ENCODE data around the gene ANK3.

Gene ANK3

GRCh38 chr10:60389413-60390025 lies at the start of gene ANK3:
ANK3 (minus strand) TSS chr10:60389875; CDS start chr10:60389538, 337 bp downstream.
- DNase-seq (ENCODE audit: low read depth): no peak

DNA sequence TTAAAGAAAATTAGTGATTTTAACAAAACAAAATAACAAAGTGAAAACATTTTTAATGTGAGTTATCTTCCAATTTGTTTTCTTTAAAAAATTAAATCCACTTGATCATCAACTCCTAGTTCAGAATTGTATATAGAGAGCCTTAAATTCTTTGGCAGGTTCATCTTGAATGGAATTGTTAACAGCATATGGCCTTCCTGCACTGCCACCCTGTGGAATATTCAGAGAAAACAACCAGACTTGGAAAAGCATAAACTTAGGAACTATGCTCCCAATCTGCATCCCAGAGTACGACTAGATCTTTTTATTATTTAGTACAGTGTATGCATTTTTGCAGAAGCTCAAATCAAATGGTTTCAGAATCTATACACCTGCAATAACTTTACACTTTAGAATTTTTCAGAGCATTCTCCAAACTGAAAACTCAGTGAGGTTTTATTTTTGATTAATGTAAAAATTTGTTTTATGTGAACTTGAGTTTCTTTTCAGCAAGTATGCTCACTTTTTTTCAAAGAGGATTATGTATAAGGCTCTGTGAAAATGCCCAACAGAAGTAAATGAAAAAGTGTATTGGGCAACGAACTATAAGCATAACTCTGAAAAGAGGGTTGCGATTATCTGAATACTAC lies 44.9 kb upstream of the ANK3 start:
- no peak for DNase-seq (ENCODE audit: low read depth)

- DNase-seq (ENCODE audit: low read depth): peak; percentile 75
Measured at GRCh38 chr10:60433684-60434083, 44.0 kb upstream of the ANK3 start.

- DNase-seq (ENCODE audit: low read depth): no peak
Measured at GRCh38 chr10:60430836-60431597, 41.3 kb upstream of the ANK3 start.

DNA sequence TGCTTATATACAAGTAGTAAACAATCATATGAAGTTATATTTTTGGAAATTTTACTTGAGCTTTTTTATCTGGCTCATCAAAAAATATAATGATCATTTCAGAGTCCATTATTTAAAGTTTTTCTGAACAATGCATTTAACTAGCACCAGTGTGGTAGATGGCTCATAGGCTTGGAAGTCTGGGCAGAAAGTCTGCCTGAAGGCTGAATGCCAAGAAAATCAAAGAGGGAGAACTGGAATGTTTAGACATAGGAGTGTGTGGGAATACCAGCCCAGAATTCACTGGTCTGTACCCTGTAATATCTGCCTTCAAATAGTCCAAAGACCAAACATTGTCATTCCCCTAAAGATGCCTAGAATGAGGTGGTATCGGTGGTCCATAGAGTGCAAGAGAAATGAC lies 40.3 kb upstream of the ANK3 start:
- peak; percentile 85 for DNase-seq (ENCODE audit: low read depth)

- no peak for DNase-seq (ENCODE audit: low read depth)
Measured at GRCh38 chr10:60429084-60429849, 39.6 kb upstream of the ANK3 start.

- DNase-seq (ENCODE audit: low read depth): no peak
Measured at GRCh38 chr10:60428387-60428737, 38.7 kb upstream of the ANK3 start.

GRCh38 chr10:60427709-60428386 lies 38.2 kb upstream of the ANK3 start:
- DNase-seq (ENCODE audit: low read depth): no peak

GRCh38 chr10:60427148-60427547 lies 37.5 kb upstream of the ANK3 start:
- DNase-seq (ENCODE audit: low read depth): no peak

DNA sequence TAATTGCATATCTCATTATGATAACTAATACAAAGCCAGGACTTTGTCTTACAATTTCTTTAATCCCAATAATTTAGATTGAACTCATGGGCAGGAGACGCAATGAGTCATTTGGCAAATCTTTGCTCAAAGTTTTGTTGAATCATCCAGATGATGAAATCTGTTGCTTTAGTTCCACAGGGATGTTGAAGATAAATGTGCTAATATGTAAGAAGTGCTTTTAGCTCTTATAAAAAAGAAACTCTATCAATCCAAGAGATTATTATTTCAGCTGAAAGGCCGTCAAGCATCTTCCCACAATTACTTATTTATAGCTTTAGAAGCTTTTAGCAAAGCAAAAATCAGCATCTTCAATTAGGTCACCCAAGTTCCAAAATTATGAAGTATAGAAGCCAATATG lies 36.8 kb upstream of the ANK3 start:
- peak; percentile 85 for DNase-seq (ENCODE audit: low read depth)

DNA sequence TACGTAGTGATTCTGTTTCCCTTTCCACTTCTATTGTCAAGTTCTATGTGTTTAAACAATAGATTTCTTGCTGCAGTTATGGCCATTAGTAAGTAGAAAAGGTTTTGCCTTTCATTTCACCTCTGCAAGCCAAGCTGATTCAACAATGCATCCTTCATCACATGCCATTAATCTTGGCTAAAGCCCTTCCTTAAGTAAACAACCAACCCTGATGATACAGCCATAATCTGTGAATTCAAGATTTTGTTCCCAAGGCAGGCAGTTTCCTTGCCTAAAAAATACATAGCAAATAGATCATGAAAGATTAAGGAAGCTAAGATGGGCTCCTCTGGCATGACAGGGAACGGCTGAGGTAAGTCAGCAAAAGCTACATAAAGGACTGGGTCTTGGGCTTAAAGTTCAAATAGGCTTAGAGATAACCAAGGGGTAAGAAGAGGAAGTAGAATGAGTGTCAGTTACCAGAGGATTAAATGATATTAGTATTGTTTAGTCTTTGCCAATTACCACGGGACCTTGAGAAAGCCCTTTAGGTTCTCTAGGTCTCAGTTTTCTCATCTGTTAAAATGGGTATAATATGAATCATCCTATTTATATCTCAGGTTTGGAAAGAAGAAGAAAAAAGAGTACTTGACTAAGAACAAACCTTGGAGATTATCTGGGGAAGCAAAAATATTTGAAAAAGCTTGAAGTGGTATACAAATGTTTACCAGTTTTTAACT lies 35.9 kb upstream of the ANK3 start:
- DNase-seq (ENCODE audit: low read depth): no peak

DNA sequence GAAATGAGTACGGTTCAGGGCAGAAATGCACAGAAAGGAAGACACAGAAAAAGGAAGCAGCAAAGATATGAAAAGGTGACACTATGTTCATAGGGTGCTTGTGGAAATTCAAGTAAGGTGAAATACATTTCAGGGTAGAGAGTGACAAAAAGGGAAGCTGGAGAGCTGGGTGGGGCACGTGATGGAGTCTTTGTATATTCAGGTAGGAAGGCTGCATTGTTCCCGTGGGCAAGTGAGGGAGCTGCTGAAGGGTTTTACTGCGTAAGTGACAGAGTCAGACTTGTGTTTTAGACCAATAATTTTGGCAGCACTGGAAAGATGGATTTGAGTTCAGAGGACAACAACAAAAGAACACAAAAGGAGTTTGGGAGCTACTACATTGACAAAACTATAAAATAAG lies 35.3 kb upstream of the ANK3 start:
- no peak for DNase-seq (ENCODE audit: low read depth)

DNA sequence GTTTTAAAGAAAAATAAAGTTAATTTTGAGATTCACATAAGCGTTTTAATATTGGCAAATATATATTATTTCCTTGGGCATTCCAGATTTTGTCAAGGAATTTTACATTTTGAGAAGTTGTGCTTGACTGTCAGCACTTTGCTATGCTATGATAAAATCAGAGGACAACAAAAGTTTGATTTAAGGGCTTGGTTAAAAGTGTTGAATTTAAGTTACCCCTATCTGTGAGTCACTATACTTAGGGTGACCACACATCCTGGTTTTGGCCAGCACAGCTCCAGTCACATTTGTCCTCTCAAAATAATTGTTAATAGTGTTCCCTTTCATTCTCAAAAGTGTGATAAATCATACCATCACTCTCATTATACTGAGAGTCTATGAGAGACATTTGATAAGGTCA lies 34.2 kb upstream of the ANK3 start:
- no peak for DNase-seq (ENCODE audit: low read depth)

DNA sequence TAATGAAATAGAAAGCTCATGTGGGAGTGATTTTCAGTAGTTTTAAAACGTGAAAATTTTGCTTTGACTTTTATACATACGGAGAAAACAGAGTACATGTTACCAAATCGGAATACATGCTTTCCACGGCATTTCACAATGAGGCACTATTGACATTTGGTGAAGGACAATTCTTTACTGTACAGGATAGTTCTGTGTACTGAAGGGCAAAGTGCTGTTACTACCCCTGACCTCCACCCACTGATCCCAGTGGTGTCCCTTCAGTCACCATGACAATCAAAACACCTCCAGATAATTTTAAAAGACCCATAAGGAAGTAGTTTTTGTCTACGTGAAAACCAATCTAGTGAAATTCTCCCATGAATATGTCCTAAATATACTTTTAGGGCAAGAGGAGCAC lies 33.1 kb upstream of the ANK3 start:
- no peak for DNase-seq (ENCODE audit: low read depth)

DNA sequence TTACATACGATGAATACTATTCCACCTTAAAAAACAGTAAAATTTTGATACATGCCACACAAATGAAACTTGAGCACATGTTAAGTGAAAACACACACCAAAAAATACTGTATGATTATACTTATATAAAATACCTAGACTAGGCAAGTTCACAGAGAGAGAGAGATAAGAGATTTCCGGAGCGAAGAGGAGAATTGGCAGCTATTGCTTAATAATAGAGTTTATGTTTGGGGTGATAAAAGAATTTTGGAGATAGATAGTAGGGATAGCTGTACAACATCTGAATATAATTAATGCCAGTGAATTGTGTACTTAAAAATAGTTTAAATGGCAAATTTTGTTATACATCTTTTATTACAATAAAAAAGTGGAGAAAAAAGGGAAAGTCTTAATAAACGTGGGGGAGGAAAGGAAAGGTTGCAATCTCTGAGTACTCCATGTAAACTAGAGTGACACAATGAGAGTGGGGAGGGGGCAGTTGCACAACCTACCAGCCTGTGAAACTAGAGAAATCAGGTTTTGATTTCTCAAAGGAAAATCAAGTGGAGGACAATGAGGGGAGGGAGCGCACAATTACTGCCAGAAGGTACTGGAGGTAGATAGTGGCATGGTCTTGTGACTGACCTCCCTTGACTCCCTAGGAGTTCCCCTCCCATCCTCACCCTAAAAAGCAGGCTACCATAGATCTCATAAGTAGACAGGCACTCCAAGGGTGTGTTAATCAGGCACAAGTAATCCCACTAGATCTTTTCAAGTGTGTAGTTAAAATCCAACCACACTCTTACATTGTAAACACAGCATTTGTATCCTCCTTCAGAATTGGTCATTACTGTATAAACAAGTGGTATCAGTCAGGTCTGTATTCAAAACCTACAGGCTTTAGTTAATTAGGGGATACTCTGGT lies 31.6 kb upstream of the ANK3 start:
- no peak for DNase-seq (ENCODE audit: low read depth)

DNA sequence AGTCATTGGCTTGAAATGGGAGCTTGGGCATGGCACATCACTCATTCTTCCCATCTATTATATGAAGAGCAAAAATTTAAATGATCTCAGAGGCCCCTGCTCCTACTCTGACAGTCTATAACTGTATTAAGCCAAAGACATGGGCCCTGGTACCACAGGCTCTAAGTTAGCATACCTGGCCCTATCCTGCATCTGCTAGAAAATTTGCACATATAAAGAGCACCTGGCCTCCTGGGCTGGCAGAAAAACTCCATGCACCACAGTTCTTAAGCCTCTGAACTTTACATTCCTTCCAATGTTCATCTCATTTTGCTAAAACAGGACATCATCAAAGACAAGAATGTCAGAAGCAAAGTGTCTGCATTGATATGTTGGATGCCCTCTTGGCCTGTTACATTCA lies 29.6 kb upstream of the ANK3 start:
- DNase-seq (ENCODE audit: low read depth): no peak

GRCh38 chr10:60417901-60418300 lies 28.2 kb upstream of the ANK3 start:
- no peak for DNase-seq (ENCODE audit: low read depth)

DNA sequence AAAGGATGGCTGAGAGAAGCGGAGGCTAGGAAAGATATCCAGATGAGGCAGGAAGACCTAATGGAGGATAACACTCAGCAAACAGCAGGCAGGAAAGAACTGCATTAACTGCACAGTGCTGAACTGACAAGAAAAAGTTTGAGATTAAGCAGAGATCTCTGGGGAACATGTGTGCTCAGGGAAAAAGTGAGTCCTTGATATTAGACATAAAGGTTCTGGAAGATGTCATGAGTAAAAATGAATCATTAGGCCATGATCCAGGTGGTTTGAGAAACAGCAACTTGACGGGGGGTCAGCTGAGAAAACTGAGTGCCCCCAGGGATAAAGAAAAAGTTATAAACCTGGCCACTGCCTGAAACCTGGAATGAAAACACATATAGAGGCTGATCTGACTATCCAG lies 27.3 kb upstream of the ANK3 start:
- DNase-seq (ENCODE audit: low read depth): no peak

DNA sequence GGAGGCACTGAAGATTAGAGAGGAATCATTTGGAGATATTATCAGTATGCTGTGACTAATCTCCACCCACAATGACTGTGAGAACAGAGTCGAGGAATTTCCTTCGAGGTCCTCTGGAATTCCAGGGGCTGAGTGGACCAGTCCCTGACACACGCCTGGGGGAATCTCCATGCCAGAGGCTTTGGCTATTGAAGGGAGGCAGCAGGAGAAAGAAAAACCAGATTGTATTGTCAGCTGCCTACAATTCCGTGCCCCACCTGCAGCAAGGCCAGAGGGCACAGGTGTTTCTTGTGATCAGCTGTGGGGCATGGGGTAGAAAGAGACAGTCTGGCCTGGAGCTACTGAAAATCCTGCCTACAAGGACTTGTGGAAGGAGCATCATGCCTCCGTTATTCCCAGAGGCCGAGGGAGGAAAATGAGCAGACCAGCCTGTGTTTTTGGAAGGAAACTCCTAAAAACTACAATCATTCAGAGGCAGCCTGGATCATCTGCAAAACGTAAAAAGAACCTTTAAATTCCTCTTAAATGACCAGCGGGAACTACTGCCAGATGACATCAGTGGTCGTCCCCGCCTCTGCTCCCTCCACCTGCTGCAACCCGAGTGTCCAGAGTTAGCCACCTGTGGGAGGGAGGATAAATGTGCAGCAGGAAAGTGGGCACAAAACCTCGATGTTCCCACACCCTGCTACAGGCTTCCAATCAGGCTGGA lies 25.4 kb upstream of the ANK3 start:
- DNase-seq (ENCODE audit: low read depth): peak; percentile 69

- no peak for DNase-seq (ENCODE audit: low read depth)
Measured at GRCh38 chr10:60414111-60414510, 24.4 kb upstream of the ANK3 start.
